ENCODE data around the gene STYXL2. TPM values are rescaled to one million over a fixed set of nuclear protein-coding genes. Genes with fewer than 3 reads are reported as not detected.

Gene STYXL2
- total RNA-seq, 1 donor from 2014 or later = not detected

DNA sequence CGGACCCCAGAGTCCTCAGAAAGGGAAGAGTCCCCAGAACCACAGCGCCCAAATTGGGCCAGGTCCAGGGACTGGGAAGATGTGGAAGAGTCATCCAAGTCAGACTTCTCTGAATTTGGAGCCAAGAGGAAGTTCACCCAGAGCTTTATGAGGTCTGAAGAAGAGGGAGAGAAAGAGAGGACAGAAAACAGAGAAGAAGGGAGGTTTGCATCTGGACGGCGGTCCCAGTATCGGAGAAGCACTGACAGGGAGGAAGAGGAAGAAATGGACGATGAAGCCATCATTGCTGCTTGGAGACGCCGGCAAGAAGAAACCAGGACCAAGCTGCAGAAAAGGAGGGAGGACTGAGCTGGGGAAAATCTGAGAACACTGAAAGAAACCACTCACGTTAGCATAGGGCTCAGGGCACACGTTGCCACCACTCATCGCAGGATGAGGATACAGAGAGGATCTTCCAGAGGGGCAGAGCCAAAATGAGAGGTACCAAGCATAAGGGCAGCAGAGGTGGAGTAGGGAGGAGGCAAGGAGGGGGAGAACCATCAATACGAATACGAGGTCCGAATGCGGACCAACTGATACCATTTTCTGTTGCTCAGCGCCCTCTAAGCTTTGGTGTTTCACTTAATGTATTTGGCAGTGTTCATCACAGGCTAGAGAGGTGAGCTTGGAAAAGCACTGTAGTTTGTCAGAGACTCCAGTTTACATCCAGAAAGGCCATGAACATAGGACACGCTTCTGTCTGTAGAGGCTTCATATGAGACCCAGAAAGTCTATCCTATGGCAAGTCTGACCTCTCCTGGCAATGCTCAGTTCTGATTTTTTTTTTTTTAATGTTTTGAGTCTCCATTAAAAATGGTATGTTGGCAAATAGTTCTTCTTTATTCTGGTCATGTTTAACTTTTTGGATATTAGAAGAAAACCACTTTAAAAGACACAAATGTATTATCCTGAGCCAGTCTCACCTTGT, 34.7 kb downstream of the STYXL2 start:
- intact Hi-C loops (cut with micrococcal nuclease) = no loop called here

DNA sequence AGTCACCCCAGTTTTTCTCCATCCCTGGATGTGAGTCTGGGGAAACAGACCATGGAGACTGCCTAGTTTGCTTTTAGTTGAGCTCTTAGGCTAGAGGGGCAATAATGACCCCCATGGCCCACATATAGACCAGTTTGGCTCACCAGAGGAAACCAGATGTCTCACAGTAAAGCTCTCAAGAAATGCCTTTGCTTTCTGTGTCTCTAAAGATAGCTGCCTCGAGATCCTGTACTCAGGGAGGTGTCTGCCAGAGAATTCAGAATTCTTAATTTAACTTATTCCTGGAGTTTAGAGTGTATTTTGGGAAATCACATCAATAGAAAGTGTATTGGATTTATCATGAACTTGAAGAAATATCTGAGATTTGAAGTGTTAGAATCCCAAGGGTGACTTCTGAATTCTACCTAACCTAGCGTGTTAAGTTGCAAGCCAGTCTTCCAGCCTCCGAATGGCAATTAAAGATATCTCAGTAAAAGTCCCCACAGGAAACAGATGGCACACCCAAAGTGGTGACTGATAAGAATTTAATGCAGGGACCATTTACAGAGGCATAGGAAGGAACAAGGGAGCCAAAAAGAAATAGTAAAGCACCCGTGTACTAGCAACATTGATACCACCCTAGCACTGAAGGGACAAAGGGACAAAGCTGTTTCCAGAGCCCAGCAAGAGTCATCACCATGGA, 37.1 kb downstream of the STYXL2 start:
- intact Hi-C loops (cut with micrococcal nuclease) = no loop called here

DNA sequence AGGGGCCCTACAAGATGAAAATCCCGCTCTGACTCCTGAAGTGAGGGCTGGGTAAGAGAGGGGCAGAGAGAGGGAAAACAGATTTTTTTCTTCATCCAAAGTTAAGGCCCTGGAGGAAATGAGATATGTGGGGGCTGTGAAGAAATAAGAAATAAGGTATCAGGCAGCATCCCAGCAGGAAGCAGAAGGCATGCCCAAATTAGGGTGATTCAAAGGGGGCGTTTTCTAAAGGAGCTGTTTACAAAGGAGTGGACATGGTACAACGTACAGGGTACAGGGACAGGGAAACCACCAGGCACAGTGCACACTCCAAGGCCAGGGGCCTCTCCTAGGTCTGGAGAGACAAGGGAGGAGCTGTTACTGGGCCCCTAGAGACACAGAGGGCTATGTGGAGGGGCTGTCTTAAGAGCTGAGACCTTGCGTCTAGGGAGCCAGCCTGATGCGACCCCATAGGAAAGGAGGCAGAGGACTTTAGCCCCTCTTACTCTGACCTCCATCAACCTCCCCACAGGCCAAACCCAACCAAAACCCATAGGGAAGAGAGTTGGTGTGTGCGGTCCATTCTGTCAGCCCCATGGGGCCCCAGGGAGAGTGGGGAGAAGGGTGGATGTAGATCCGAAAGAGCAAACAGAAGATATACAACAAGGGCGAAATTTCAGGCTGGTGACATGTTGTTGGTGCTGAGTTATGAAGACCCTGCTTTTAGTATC, 38.6 kb downstream of the STYXL2 start:
- intact Hi-C loops (cut with micrococcal nuclease) = no loop called here

DNA sequence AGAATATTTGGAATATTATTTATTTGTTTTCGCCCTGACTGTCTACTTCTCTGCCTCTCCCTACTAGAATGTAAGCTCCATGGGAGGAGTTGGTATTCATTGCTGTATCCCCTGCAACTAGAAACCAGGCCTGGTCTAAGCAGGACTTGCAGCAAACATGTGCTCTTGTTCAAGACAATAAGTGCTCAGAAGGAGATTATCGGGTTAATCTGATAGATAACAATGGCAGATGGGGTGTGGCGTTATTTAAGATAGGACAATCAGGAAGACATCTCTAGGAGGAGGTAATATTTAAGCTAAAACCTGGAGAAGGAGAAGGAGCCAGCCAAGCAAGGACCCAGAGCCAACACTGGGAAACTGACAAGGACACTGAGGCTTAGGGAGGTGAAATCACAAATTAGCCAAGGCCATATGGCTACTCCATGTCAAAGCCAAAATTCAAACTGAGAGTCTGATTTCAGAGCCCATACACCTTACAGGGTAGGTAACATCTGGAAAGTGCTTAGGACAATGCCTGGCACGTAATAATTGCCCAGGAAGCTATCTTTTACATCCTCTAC, 41.5 kb downstream of the STYXL2 start:
- intact Hi-C loops (cut with micrococcal nuclease) = no loop called here

DNA sequence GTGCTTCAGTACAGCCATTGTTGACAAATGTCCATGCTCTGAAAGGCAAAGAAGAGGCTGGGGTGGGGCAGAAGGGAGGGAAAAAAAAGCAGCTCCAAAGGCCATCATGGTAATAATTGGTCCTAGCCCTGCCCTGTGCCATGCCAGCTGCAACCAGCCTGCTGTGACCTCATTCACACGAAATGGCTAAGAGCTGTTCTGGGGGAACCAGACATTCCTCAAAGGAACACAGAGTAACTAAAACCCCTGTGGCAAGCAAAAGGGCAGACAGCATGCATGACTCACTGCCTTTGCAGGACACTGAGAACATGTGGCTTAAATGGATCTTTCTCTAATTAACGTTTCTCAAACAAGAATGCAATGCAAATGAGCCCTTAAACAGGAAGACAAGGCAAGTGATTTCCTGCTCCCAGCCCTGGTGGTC, 42.3 kb downstream of the STYXL2 start:
- intact Hi-C loops (cut with micrococcal nuclease) = no loop called here

DNA sequence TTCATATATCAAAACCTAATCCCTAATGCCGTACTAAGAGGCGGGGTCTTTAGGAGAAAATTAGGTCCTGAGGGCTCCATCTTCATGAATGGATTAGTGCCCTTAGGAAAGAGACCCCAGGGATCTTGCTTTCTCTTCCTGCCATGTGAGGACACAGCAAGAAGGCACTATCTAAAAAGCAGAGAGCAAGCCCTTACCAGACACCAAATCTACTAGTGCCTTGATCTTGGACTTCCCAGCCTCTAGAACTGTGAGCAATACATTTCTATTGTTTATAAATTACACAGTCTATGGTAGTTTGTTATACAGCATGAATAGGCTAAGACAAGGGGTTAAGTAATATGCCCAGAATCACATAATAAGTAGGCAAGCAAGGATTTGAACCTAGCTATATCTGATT, 42.9 kb downstream of the STYXL2 start:
- intact Hi-C loops (cut with micrococcal nuclease) = no loop called here

DNA sequence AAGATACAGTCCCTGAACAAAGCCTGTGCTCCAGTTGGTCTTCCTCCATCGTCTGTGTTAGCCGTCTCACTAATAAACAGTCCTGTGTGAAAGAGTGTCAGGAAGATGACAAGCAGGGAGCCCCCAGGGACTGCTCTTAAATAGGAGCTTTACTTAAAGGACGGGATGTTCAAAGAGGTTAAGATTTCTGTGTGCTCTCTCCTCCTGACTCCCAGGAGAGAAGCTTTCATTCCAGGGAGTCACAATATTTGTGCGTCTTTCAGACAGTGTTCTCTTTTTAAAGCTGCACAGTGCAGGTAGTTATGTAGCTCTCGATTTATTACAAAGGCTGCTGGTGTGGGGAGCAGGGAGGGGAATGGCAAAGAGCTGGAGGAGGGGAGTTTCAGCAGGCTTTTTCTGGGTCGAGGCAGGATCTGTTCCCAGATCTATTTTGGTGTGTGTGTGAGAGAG, 43.5 kb downstream of the STYXL2 start:
- intact Hi-C loops (cut with micrococcal nuclease) = no loop called here

DNA sequence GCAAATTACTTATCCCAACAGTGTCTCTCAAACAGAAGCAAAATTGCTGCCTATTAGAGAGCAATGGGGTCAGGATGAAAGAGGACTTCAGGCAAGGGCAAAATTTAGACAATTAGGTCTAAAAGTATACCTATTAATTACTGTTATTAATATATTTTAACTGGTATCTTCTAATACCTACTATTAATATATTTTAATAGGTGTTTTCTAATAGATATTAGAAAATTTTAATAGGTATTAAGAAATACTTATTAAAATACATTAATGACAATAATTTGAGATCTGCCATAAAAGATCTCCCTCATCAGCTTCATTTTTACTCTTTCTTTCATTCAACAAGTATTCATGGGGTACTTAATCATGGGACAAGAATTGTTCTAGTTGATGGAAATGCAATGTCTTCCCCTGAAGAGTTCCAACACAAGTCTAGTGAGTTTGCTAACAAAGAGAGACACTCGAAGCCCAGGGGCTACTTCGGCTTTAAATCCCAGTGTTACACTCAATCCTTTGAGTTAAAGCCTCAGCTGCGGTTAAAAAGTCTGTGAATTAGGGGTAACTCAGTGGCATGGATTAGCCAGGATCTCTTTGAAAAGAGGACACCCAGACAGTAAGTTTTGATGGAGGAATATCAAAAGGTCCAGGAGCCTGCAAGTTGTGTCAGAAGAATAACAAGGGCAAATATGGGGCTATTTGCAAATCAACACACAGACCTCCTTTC, 44.1 kb downstream of the STYXL2 start:
- intact Hi-C loops (cut with micrococcal nuclease) = no loop called here

DNA sequence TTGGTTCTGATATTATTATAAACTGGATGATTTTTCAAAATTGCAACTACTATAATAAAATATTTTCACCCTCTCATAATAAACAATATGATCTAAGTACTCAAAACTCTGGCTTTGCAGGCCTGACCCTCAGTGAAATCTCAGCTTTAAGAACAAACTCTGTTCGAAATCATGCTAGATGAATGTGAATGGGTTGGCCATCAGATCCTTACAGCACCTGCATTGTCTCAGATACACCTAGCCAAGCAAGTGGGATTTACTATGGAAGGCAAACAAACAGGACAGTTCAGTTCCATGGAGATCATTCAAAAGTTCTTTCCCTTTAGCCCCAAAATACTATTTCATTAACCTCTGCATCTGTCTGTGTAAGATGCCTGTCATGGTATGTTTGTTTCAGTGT, 44.8 kb downstream of the STYXL2 start:
- intact Hi-C loops (cut with micrococcal nuclease) = no loop called here

DNA sequence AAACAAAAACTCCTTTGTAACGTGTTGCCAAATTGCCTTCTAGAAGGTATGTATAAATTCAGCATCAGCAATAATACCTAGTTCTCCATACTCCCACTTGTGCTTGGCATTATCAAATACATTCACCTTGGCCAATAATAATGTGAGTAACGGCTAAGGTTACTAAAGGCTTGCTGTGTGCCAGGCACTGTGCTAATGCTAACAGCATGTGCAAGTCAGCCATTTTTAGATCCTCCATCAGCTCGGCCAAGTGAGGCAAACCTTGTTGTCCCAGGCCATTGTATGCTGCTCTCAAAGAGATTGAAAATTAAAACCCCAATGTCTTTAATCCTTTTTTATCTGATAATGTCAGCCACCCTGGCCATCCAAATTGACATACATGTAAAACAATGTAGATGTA, 48.1 kb downstream of the STYXL2 start:
- intact Hi-C loops (cut with micrococcal nuclease) = no loop called here

Other genes starting within 250 kb of the STYXL2 start
- gene TADA1, start 217.8 kb upstream of the STYXL2 start, total RNA-seq = 15.9 and 16.3 TPM in 2 replicates
- 8.5 and 13.6 TPM in 2 replicates for gene ILDR2, start 118.5 kb upstream of the STYXL2 start, total RNA-seq
- not detected in 2 replicates for gene MAEL, start 104.8 kb upstream of the STYXL2 start, total RNA-seq
- gene GPA33, start 3.7 kb upstream of the STYXL2 start, total RNA-seq = 3.8 and 3.9 TPM in 2 replicates
- 13.3 and 18.0 TPM in 2 replicates for gene POU2F1, start 126.8 kb downstream of the STYXL2 start, total RNA-seq